GM06990 (cell line): Measurements from ENCODE around the gene CHURC1.

Source experiments
- DNase-seq: peaks from one replicate; pipeline ENCODE4 v3.0.0-alpha.2; 2011; ENCODE audit not compliant: insufficient read length; ENCODE audit errors: extremely low read depth
- H3K27me3 ChIP-seq: replicated peaks from 2 replicates; pipeline ENCODE4 v1.6.0; 2011; ENCODE audit warnings: low read length; ENCODE audit not compliant: control insufficient read depth, insufficient read depth
- H3K36me3 ChIP-seq: 2 replicates; pipeline ENCODE4 v1.5.1; 2011; ENCODE audit warnings: low read length; ENCODE audit not compliant: control insufficient read depth, insufficient read depth
- H3K4me3 ChIP-seq: replicated peaks from 2 replicates; pipeline ENCODE4 v1.5.1; 2011; ENCODE audit warnings: low read depth, mild to moderate bottlenecking, control low read depth, low read length
- CTCF ChIP-seq: IDR thresholded peaks from 2 replicates; pipeline ENCODE4 v1.5.1; 2011; ENCODE audit warnings: low read length, control low read depth, mild to moderate bottlenecking, inconsistent platforms; ENCODE audit not compliant: insufficient read depth, poor library complexity, severe bottlenecking

The CHURC1 gene

DNA sequence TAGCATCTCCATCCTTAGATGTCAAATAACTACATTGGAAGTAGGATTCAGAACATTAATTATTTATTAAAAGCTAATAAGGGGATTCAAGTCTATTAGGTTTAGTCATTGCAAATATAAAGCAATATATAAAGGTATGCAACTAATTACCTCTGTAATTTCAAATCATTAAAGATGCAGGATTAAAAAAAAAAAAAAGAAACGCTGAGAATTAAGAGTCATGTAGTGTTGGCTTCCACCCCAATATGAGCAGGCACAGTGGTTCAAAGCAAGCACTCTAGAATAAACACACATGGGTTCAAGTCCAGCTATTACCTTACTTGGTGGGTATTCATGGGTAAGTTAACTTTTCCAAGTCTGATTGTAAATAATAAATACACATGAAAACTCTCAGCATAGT lies 45.4 kb upstream of the CHURC1 start:
- no peak for DNase-seq
- Histone ChIP-seq H3K36me3 (no peaks in the 10 kb centered on the region), H3K4me3 (no peak overlapping the region), H3K27me3 (peaks cover 1% of the 10 kb centered on the region)
- no peak for TF ChIP-seq CTCF

DNA sequence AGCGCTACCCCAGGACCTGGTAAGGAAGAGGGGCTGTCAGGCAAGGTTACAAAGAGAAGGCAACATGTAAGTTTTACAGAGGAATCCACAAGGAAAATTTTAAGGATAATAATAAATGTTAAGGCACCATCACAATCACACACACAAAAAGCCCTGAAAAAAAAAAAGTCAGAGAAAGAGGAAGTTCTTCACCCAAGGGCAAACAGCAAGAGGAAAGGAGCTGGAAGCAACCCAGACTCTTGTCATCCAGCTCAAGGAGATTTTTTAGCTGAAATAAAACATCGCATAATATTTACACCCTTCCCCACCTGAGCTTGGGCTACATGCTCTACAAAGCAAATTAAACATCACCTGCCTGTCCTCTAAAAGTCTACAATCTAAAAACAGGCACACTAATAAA lies 44.1 kb upstream of the CHURC1 start:
- no peak for TF ChIP-seq CTCF
- Histone ChIP-seq H3K27me3 (peaks cover 1% of the 10 kb centered on the region), H3K4me3 (no peak overlapping the region), H3K36me3 (no peaks in the 10 kb centered on the region)
- no peak for DNase-seq

GRCh38 chr14:64871344-64871743 lies 42.9 kb upstream of the CHURC1 start:
- Histone ChIP-seq H3K36me3 (no peaks in the 10 kb centered on the region), H3K27me3 (peaks cover 1% of the 10 kb centered on the region), H3K4me3 (no peak overlapping the region)
- no peak for TF ChIP-seq CTCF
- DNase-seq, result no peak

DNA sequence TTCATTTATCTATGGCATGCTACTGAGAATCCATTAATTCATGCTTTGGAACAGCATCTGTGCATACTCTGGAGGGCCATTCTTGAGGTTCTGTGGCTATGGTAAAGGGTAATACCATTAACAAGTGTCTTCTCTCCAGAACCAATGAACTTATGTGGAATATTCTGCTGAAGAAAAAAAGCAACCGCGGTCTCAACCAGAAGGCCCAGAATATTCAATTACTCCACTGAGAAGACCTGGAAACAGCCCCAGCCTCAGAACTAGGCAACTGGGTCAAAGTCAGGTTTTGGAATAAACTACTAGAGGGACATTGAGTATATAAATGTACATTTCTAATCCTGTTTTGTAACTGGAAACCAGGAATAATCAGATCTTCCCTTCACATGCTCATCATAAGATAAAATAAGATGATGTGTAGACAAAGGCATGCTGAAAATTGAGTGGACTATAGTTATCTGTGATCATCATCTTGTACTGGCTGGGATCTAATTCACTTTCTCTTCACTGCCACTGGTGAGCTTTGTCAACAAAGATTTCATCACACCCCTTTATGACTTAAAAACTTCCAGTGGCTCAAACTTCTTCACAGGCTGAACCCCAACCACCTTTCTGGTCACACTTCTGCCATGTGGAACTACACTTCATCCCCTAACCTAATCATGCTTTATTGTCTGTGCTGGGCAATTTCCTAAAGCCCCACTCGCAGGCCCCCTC lies 40.6 kb upstream of the CHURC1 start:
- Histone ChIP-seq H3K27me3 (no peaks in the 10 kb centered on the region; the same call in none of the 2 replicates), H3K36me3 (no peaks in the 10 kb centered on the region), H3K4me3 (no peak overlapping the region)
- no peak for TF ChIP-seq CTCF
- no peak for DNase-seq

DNA sequence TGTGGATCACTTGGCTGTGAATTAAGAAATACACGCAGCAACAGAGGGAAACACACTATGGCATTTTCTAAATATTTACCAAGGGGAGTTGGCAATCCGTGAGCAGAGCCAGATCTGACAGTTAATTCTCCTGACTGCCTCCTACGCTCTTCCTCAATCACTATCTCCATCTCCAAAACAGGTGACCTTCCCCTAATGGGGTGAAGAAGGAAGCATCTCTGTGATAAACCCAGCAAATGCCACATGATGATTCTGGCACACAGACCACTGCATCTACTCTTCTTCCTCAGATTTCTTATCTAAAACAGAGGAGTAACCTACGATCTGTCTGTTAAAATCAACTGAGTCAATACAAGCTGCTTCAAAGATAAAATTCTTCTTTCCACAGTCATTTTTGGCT lies 38.9 kb upstream of the CHURC1 start:
- H3K4me3 ChIP-seq, result no peak overlapping the region
- no peak for TF ChIP-seq CTCF
- no peak for DNase-seq
- H3K36me3 ChIP-seq, result no peaks in the 10 kb centered on the region
- H3K27me3 ChIP-seq, result peaks cover 3% of the 10 kb centered on the region

DNA sequence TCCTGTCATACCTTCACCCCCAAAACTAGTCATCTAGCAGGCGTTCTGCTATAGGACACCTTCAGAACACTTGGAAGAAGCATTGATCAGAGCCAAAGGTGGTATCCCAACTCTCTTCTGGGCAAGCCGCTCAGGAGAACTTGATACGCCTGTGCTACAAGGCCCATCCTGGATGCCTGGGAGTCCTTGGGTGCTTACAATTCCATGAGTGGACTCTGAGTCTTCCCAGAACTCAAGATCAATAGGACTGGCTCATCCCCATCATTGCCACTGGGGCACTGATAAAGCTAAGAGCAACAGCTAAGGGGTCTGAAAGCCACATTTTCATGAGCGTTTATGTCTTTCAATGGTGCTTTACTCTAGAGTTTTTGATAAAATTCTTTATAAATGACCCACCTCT lies 36.4 kb upstream of the CHURC1 start:
- H3K27me3 ChIP-seq, result peaks cover 3% of the 10 kb centered on the region

More for the DNA sequence above, 36.4 kb upstream of the CHURC1 start:
- no peak for DNase-seq
- Histone ChIP-seq H3K4me3 (no peak overlapping the region), H3K36me3 (no peaks in the 10 kb centered on the region)
- TF ChIP-seq CTCF, result no peak
